ENCODE data around the gene SLC36A1.

GRCh38 chr5:151470439-151470838 lies 23.0 kb downstream of the SLC36A1 start:
- TF ChIP-seq CTCF (IDR thresholded peaks at IDR 0.05) (no peak), POLR2AphosphoS5 (IDR thresholded peaks at IDR 0.05) (no peak), POLR2A (IDR thresholded peaks at IDR 0.05) (no peak)
